ENCODE data around the gene DOK4. TPM values are rescaled to one million over a fixed set of nuclear protein-coding genes. Genes with fewer than 3 reads are reported as not detected.

The DOK4 gene
- total RNA-seq, 2 experiments from 2014 or later, result 2.4 to 2.9 TPM

DNA sequence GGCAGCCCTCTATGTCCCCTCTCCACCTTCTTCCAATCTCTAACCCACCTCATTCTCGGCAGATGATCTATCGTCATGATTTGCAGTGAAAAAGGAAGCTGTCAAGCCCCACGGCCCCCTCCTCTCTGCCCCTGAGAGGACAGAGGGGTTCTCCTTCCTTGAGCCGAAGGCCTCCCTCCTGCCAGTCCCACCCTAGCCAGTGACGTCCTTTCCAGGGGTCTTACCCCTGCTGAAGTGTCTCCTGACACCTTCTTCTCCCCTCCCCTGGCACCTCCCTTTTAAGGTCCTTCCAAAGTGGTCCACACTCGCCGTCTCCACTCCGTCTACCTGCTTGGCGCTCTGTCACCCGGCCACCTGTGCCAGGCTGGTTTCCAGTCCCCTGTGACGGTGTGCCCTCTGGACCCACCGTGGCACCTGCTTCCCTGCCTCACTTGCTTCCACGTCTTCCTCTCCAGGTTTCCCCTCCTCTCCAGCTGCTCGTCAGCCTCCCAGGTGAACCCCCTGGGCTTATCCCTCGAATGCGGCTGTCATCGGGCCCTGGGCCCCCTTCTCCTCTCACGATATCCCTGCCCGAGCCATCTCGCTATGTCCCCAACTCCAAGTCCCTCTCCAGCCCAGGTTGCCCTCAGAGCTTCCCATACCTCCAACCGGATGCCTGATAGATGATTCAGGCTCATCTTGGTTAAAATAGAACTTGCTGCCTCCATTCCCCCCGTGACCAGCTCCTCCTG is 44.4 kb upstream of the DOK4 start:
- H3K36me3 Mint-ChIP-seq (ENCODE audit: low read depth), result peaks cover 10% of the 10 kb centered on the region
- no peaks in the 10 kb centered on the region for H3K27me3 ChIP-seq (ENCODE audit: control insufficient read depth in 1 of 2, insufficient read depth in 2 of 2, low read length in 2 of 2)
- intact Hi-C loops (cut with DNase I, micrococcal nuclease), result no loop called here
- H3K27ac Mint-ChIP-seq, result peak overlapping the region; percentile 96
- ATAC-seq (ENCODE audit: poor library complexity) (no peak), DNase-seq (peak in 3 of 14 experiments; percentile 25 to 34 (median 27))
- no peaks in the 10 kb centered on the region for H3K9me3 Mint-ChIP-seq
- ChIA-PET POLR2A (interaction anchor here (0.6 to 2.0 kb wide), 8 partner anchors 11 to 264 kb away, joined by 3 to 6 read pairs (median 3); partner anchors contain the start of genes ADGRG5, CIAPIN1, COQ9 and DOK4), CTCF (interaction anchor here (5.2 kb wide), 1 partner anchor 11 kb away, joined by 20 read pairs; no protein-coding TSS in a partner anchor)
- H3K27me3 Mint-ChIP-seq, result no peaks in the 10 kb centered on the region
- H3K27ac ChIP-seq (ENCODE audit: low read depth in 1 of 2, low read length in 2 of 2), result peak overlapping the region; percentile 75 to 85
- no peaks in the 10 kb centered on the region for H3K9me3 ChIP-seq (ENCODE audit: control insufficient read depth in 1 of 2, insufficient read depth in 1 of 2, low read length in 2 of 2)
- H3K4me1 ChIP-seq (ENCODE audit: insufficient read depth, low read length), result peaks cover 70% of the 10 kb centered on the region
- peaks cover 64% of the 10 kb centered on the region for H3K4me1 Mint-ChIP-seq (ENCODE audit: low read depth)
- peak overlapping the region; percentile 83 for H3K4me3 Mint-ChIP-seq
- peak overlapping the region; percentile 23 for H3K4me3 ChIP-seq (ENCODE audit: low read length)
- peaks cover 5% of the 10 kb centered on the region for H3K36me3 ChIP-seq (ENCODE audit: insufficient read depth, low read length)
- no peak for TF ChIP-seq CTCF (IDR thresholded peaks at IDR 0.05)

DNA sequence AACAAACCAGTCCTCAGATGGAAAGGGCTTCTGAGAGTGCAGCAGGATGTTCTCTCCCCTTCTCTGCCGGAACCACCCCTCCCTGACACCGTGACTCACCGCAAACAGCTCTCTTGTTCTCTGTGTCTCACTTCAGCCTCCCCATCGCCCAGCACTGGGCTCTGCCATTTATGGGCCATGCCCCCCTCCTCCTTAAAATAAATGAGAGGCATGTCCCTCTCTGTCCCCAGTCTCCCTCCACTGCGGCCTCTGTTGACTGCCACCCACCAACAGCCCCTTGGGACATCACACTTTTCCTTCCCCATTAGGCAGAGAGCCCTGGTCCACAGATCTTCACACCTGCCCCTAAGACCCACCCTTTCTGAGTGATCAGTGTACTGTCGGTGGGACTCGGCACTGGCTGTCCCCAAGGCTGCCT is 43.8 kb upstream of the DOK4 start:
- H3K9me3 ChIP-seq (ENCODE audit: control insufficient read depth in 1 of 2, insufficient read depth in 1 of 2, low read length in 2 of 2), result no peaks in the 10 kb centered on the region
- H3K27ac ChIP-seq (ENCODE audit: low read depth in 1 of 2, low read length in 2 of 2), result peak overlapping the region; percentile 75 to 85
- Mint-ChIP-seq H3K4me1 (ENCODE audit: low read depth) (peaks cover 59% of the 10 kb centered on the region), H3K9me3 (no peaks in the 10 kb centered on the region), H3K4me3 (peak overlapping the region; percentile 83), H3K36me3 (ENCODE audit: low read depth) (peaks cover 10% of the 10 kb centered on the region), H3K27ac (peak overlapping the region; percentile 96), H3K27me3 (no peaks in the 10 kb centered on the region)
- peak overlapping the region; percentile 23 for H3K4me3 ChIP-seq (ENCODE audit: low read length)
- H3K4me1 ChIP-seq (ENCODE audit: insufficient read depth, low read length), result peaks cover 64% of the 10 kb centered on the region
- POLR2A ChIA-PET, result interaction anchor here (0.8 to 2.0 kb wide), 7 partner anchors 11 to 230 kb away, joined by 3 to 6 read pairs (median 3); partner anchors contain the start of genes ADGRG5, CIAPIN1, COQ9 and DOK4
- CTCF ChIA-PET, result interaction anchor here (5.2 kb wide), 1 partner anchor 10 kb away, joined by 20 read pairs; no protein-coding TSS in a partner anchor
- intact Hi-C loops (cut with DNase I, micrococcal nuclease), result no loop called here
- ATAC-seq (ENCODE audit: poor library complexity) (peak; percentile 89), DNase-seq (peak; percentile 21 to 88 (median 70))
- H3K27me3 ChIP-seq (ENCODE audit: control insufficient read depth in 1 of 2, insufficient read depth in 2 of 2, low read length in 2 of 2), result no peaks in the 10 kb centered on the region
- no peak for TF ChIP-seq CTCF (IDR thresholded peaks at IDR 0.05)
- H3K36me3 ChIP-seq (ENCODE audit: insufficient read depth, low read length), result peaks cover 5% of the 10 kb centered on the region

GRCh38 chr16:57529391-57530103 is 43.3 kb upstream of the DOK4 start:
- DNase-seq, result no peak
- Mint-ChIP-seq H3K4me3 (peak overlapping the region; percentile 83), H3K4me1 (ENCODE audit: low read depth) (peaks cover 53% of the 10 kb centered on the region), H3K27me3 (no peaks in the 10 kb centered on the region), H3K9me3 (no peaks in the 10 kb centered on the region), H3K27ac (peak overlapping the region; percentile 96), H3K36me3 (ENCODE audit: low read depth) (peaks cover 10% of the 10 kb centered on the region)
- Histone ChIP-seq H3K27me3 (ENCODE audit: control insufficient read depth in 1 of 2, insufficient read depth in 2 of 2, low read length in 2 of 2) (no peaks in the 10 kb centered on the region), H3K27ac (ENCODE audit: low read depth in 1 of 2, low read length in 2 of 2) (peak overlapping the region; percentile 5 to 85), H3K4me3 (ENCODE audit: low read length) (no peak overlapping the region), H3K9me3 (ENCODE audit: control insufficient read depth in 1 of 2, insufficient read depth in 1 of 2, low read length in 2 of 2) (no peaks in the 10 kb centered on the region), H3K4me1 (ENCODE audit: insufficient read depth, low read length) (peaks cover 58% of the 10 kb centered on the region), H3K36me3 (ENCODE audit: insufficient read depth, low read length) (peaks cover 5% of the 10 kb centered on the region)
- intact Hi-C loops (cut with DNase I, micrococcal nuclease), result no loop called here
- ChIA-PET CTCF (interaction anchor here (5.2 kb wide), 1 partner anchor 10 kb away, joined by 20 read pairs; no protein-coding TSS in a partner anchor), POLR2A (interaction anchor here (1.0 to 2.0 kb wide), 4 partner anchors 13 to 229 kb away, joined by 3 to 6 read pairs (median 4); partner anchors contain the start of genes ADGRG5, CIAPIN1, COQ9 and POLR2C)
- TF ChIP-seq CTCF (IDR thresholded peaks at IDR 0.05), result no peak
- ATAC-seq (ENCODE audit: poor library complexity), result no peak

Data from CD4-positive, alpha-beta T cell (primary cell).